GM20431 (cell line): ENCODE results near the gene ARPC4.
"Not testable (repeated sequence)": the region's sequence is repeated elsewhere in the genome, so short reads cannot be mapped to it uniquely, and the experiment has no call there.

ENCODE experiments used
- in situ Hi-C: fragments of 300-500 bp; cut with MseI, MboI; formaldehyde crosslinking; loops from one replicate; pipeline ENCODE4 v1.15.0; 2020; ENCODE audit warnings: low sequenced_read_pairs; ENCODE audit not compliant: unreplicated experiment

ARPC4 gene

GRCh38 chr3:9769426-9770275, 23.2 kb upstream of the ARPC4 start, which contains the start of gene CAMK1:
Gene CAMK1, minus strand, starts transcription at chr3:9769947. Its CDS starts 2,198 bp downstream, at chr3:9767749.
- in situ Hi-C loops = no loop called here

- in situ Hi-C loops = no loop called here
These were observed 22.5 kb upstream of the ARPC4 start for GRCh38 chr3:9770276-9770812.

GRCh38 chr3:9771007-9771406, 21.9 kb upstream of the ARPC4 start:
- in situ Hi-C loops = not testable (repeated sequence)

- in situ Hi-C loops = no loop called here
These were observed 15.8 kb upstream of the ARPC4 start for GRCh38 chr3:9776896-9777693.

- in situ Hi-C loops = no loop called here
These were observed 15.2 kb upstream of the ARPC4 start for GRCh38 chr3:9777694-9778021.

GRCh38 chr3:9778143-9779074, 14.5 kb upstream of the ARPC4 start:
- in situ Hi-C loops = no loop called here

GRCh38 chr3:9779075-9779593, 13.7 kb upstream of the ARPC4 start:
- in situ Hi-C loops = no loop called here

GRCh38 chr3:9779721-9780457, 13.0 kb upstream of the ARPC4 start:
- in situ Hi-C loops = no loop called here

GRCh38 chr3:9780458-9780812, 12.4 kb upstream of the ARPC4 start:
- in situ Hi-C loops = no loop called here

GRCh38 chr3:9780910-9781309, 12.0 kb upstream of the ARPC4 start:
- in situ Hi-C loops = no loop called here

- in situ Hi-C loops = no loop called here
These were observed 11.3 kb upstream of the ARPC4 start for GRCh38 chr3:9781551-9781950.

- in situ Hi-C loops = no loop called here
These were observed 10.8 kb upstream of the ARPC4 start for GRCh38 chr3:9781978-9782603.

GRCh38 chr3:9782770-9783169, 10.1 kb upstream of the ARPC4 start:
- in situ Hi-C loops = no loop called here

GRCh38 chr3:9783954-9784353, 8.9 kb upstream of the ARPC4 start:
- in situ Hi-C loops = no loop called here

- in situ Hi-C loops = no loop called here
These were observed 7.9 kb upstream of the ARPC4 start for GRCh38 chr3:9784965-9785364.

- in situ Hi-C loops = no loop called here
These were observed 7.3 kb upstream of the ARPC4 start for GRCh38 chr3:9785602-9786001.

- in situ Hi-C loops = no loop called here
These were observed 6.6 kb upstream of the ARPC4 start for GRCh38 chr3:9786209-9786739.

- in situ Hi-C loops = no loop called here
These were observed 5.8 kb upstream of the ARPC4 start for GRCh38 chr3:9786825-9787669.
